ENCODE data around the gene RUNDC3A. TPM values are rescaled to one million over a fixed set of nuclear protein-coding genes. Genes with fewer than 3 reads are reported as not detected.

RUNDC3A gene
- polyA plus RNA-seq, 1 experiment, result 0.58 TPM

GRCh38 chr17:44266402-44267164 lies 41.8 kb upstream of the RUNDC3A start:
- ChIA-PET POLR2A (no interaction called here), CTCF (no interaction called here)
- H3K4me3 ChIP-seq (ENCODE audit: low read depth, low read length), result no peak overlapping the region
- H3K36me3 ChIP-seq (ENCODE audit: control insufficient read depth, insufficient read depth, low read length), result no peaks in the 10 kb centered on the region
- no peak for DNase-seq (ENCODE audit: low read depth)
- peaks cover 5% of the 10 kb centered on the region for H3K27me3 ChIP-seq (ENCODE audit: control insufficient read depth, insufficient read depth, low read length)
- no peak for TF ChIP-seq CTCF (IDR thresholded peaks at IDR 0.05; ENCODE audit: insufficient read depth, low read depth, low read length)

- Histone ChIP-seq H3K27me3 (ENCODE audit: control insufficient read depth, insufficient read depth, low read length) (peaks cover 5% of the 10 kb centered on the region), H3K4me3 (ENCODE audit: low read depth, low read length) (no peak overlapping the region), H3K36me3 (ENCODE audit: control insufficient read depth, insufficient read depth, low read length) (no peaks in the 10 kb centered on the region)
- POLR2A ChIA-PET, result no interaction called here
- DNase-seq (ENCODE audit: low read depth), result no peak
- no peak for TF ChIP-seq CTCF (IDR thresholded peaks at IDR 0.05; ENCODE audit: insufficient read depth, low read depth, low read length)
- CTCF ChIA-PET, result no interaction called here
Measured at GRCh38 chr17:44267165-44267455, 41.3 kb upstream of the RUNDC3A start.

DNA sequence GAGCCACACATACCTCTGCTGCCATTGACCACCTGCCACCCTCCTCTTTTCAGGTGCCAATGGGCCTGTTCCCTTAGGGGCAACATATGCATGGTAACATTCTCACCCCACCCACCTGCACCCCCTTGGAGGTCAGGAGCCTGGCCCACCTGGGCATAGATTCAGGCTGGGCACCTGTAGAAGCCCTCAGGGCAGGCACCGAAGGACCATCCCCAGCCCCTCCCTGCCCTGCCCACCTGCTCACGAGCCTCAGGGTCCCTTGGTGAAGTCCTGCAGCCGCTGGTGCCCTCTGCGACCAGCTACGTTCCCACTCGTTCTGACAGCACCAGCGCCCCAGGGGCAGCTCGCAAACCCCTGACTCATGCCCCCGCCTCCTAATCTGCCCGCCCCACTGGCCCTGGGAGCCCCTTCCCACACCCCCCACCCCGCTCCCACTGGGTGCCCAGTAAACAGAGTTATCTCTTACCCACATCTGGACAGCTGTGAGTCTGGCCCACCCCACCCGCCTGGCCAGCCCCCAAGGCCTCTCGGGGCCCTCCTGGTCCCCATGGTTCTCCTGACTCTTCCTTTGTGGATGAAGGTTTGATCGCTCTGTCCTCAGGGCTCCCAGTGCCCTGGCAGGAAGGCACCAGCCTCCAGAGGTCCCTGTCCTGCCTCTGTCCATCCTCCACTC lies 40.4 kb upstream of the RUNDC3A start, which contains the start of gene SLC4A1:
SLC4A1 (minus strand) TSS at position 318 of the 673 bp plus-strand sequence. CDS start 5,269 bp downstream, outside the sequence.
- Histone ChIP-seq H3K27me3 (ENCODE audit: control insufficient read depth, insufficient read depth, low read length) (peaks cover 7% of the 10 kb centered on the region), H3K36me3 (ENCODE audit: control insufficient read depth, insufficient read depth, low read length) (no peaks in the 10 kb centered on the region), H3K4me3 (ENCODE audit: low read depth, low read length) (no peak within 1 kb of the TSS)
- DNase-seq (ENCODE audit: low read depth), result no peak
- CTCF ChIA-PET, result interaction anchor here (0.9 kb wide), 1 partner anchor 10 kb away, joined by 3 read pairs; no protein-coding TSS in a partner anchor
- no peak for TF ChIP-seq CTCF (IDR thresholded peaks at IDR 0.05; ENCODE audit: insufficient read depth, low read depth, low read length)
- POLR2A ChIA-PET, result no interaction called here

DNA sequence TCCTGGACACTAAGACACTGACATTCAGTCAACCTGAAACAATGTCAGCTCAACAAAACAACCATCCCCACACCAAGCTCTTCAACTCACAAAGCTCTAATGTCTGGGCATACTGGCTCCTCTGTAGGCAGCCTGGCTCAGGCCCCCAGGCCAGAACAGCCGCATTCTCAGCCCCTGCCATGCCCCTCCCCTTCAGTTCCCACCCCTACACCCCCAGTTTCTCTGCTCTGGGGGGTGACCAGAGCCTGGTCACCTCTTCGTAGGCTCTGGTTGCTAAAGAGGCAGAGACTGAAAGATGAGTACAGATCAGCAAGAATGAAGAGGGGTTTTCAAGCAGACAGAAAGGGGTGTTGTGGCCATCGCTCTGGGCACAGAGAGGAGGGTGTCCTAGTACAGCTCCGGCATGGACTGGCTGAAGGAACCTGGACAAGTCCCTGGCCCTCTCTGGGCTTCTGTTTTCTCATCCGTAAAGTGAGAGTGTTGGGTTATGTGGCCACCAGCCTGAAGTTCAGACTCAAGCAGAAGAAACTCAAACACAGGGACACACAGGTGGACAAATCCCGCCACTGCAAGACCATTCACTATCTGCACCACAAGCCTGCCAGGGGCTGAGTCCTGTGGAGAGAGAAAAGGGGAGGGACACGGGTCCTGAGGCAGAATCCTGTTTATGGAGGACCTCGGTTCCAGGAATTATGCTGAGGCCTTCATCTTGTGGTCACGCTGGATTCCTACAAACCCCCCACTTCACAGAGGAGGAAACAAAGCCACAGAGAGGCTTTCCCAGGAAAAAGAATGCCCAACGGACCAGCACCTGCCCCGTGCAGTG lies 39.5 kb upstream of the RUNDC3A start:
- Histone ChIP-seq H3K4me3 (ENCODE audit: low read depth, low read length) (no peak overlapping the region), H3K27me3 (ENCODE audit: control insufficient read depth, insufficient read depth, low read length) (0 out of 2 replicates have a peak, but pooled peaks cover 3% of the 10 kb centered on the region), H3K36me3 (ENCODE audit: control insufficient read depth, insufficient read depth, low read length) (no peaks in the 10 kb centered on the region; the same call in 1 of the 2 replicates)
- TF ChIP-seq CTCF (IDR thresholded peaks at IDR 0.05; ENCODE audit: insufficient read depth, low read depth, low read length), result no peak
- POLR2A ChIA-PET, result no interaction called here
- no peak for DNase-seq (ENCODE audit: low read depth)
- CTCF ChIA-PET, result interaction anchor here (0.9 kb wide), 1 partner anchor 9 kb away, joined by 3 read pairs; no protein-coding TSS in a partner anchor

All from BJ (cell line).